Smooth muscle cell (in vitro differentiated cells): ENCODE data around the gene MYBBP1A. TPM values are rescaled to one million over a fixed set of nuclear protein-coding genes. Genes with fewer than 3 reads are reported as not detected.

Source experiments
- DNase-seq: peaks from one replicate; lab custom pipeline; 2025; ENCODE audit not compliant: unreplicated experiment; lab: John Stamatoyannopoulos, UW
- H2AFZ ChIP-seq: fragments of 200-600 bp; sonication (generic); 2 replicates; pipeline ENCODE4 v1.6.0; 2016; ENCODE audit warnings: antibody characterized with exemption, low read depth, mild to moderate bottlenecking
- H3F3A ChIP-seq: fragments of 200-600 bp; sonication (generic); 2 replicates; pipeline ENCODE4 v1.6.0; 2017; ENCODE audit warnings: antibody characterized with exemption, low read depth
- H3K27ac ChIP-seq: fragments of 200-600 bp; sonication (generic); 2 replicates; pipeline ENCODE4 v1.5.1; 2016; ENCODE audit warnings: low read depth, mild to moderate bottlenecking
- H3K27me3 ChIP-seq: fragments of 200-600 bp; sonication (generic); 2 replicates; pipeline ENCODE4 v1.6.1; 2016; ENCODE audit warnings: low read depth, mild to moderate bottlenecking
- H3K36me3 ChIP-seq: fragments of 200-600 bp; sonication (generic); 2 replicates; pipeline ENCODE4 v1.5.1; 2016; ENCODE audit warnings: low read depth
- H3K4me1 ChIP-seq: fragments of 200-600 bp; sonication (generic); 2 replicates; pipeline ENCODE4 v1.5.1; 2016; ENCODE audit warnings: low read depth
- H3K4me2 ChIP-seq: fragments of 200-600 bp; sonication (generic); 2 replicates; pipeline ENCODE4 v1.6.0; 2016; ENCODE audit warnings: mild to moderate bottlenecking
- H3K4me3 ChIP-seq: fragments of 200-600 bp; sonication (generic); 2 replicates; pipeline ENCODE4 v1.5.1; 2016; ENCODE audit warnings: mild to moderate bottlenecking
- H3K79me2 ChIP-seq: fragments of 200-600 bp; sonication (generic); 2 replicates; pipeline ENCODE4 v1.6.0; 2016; ENCODE audit warnings: low read depth, mild to moderate bottlenecking
- H3K9ac ChIP-seq: fragments of 200-600 bp; sonication (generic); 2 replicates; pipeline ENCODE4 v1.6.0; 2016; ENCODE audit warnings: low read depth
- H3K9me3 ChIP-seq: fragments of 200-600 bp; sonication (generic); replicated peaks from 2 replicates; pipeline ENCODE4 v1.5.1; 2016; ENCODE audit warnings: low read depth
- H4K20me1 ChIP-seq: fragments of 200-600 bp; sonication (generic); 2 replicates; pipeline ENCODE4 v1.6.0; 2016; ENCODE audit warnings: low read depth
- CTCF ChIP-seq: fragments of 200-600 bp; sonication (generic); IDR thresholded peaks from 2 replicates; pipeline ENCODE4 v1.5.1; 2017; ENCODE audit warnings: borderline replicate concordance, mild to moderate bottlenecking, antibody characterized with exemption; ENCODE audit not compliant: insufficient read depth, poor library complexity, severe bottlenecking
- WGBS: methylation state at CpG from one replicate; pipeline ENCODE4 v1.1.7; 2016; ENCODE audit warnings: low lambda C conversion rate; 5-methylcytosine and 5-hydroxymethylcytosine counted together
- polyA plus RNA-seq: library from polyadenylated mRNA; unstranded; fragments of >200 nt; fragmentation: Nextera tagmentation; extraction: Ambion mirVana; gene quantifications from 2 replicates; pipeline ENCODE4 v1.2.1, GENCODE V29; 2016
- total RNA-seq: library from RNA; depleted of rRNA; stranded (reverse); fragments of >200 nt; gene quantifications from 2 replicates; pipeline ENCODE4 v1.2.3, GENCODE V29; 2014

Gene MYBBP1A
- total and polyA plus RNA-seq, 2 experiments from 2014 or later = 18.1 to 33.5 TPM

GRCh38 chr17:4547118-4547906 is 7.9 kb downstream of the MYBBP1A start:
- no peaks in the 10 kb centered on the region for H3K4me1 ChIP-seq
- H3K27ac ChIP-seq = no peak overlapping the region
- H3K27me3 ChIP-seq = no peaks in the 10 kb centered on the region
- H3K9me3 ChIP-seq = no peaks in the 10 kb centered on the region
- H4K20me1 ChIP-seq = no peaks in the 10 kb centered on the region
- H3F3A ChIP-seq = no peaks in the 10 kb centered on the region
- H2AFZ ChIP-seq = no peak overlapping the region
- no peaks in the 10 kb centered on the region for H3K79me2 ChIP-seq
- H3K9ac ChIP-seq = no peak overlapping the region
- H3K4me3 ChIP-seq = no peak overlapping the region
- no peaks in the 10 kb centered on the region for H3K36me3 ChIP-seq
- WGBS = 96% methylated on average over 17 of the region's 17 CpGs
- H3K4me2 ChIP-seq = no peak overlapping the region
- TF ChIP-seq CTCF = no peak
- DNase-seq = no peak

- no peak for TF ChIP-seq CTCF
- Histone ChIP-seq H3K27ac (no peak overlapping the region), H2AFZ (no peak overlapping the region), H3K9ac (no peak overlapping the region), H3K79me2 (no peaks in the 10 kb centered on the region), H3K36me3 (no peaks in the 10 kb centered on the region), H4K20me1 (no peaks in the 10 kb centered on the region), H3K9me3 (no peaks in the 10 kb centered on the region), H3K4me1 (no peaks in the 10 kb centered on the region), H3K4me2 (no peak overlapping the region), H3K27me3 (no peaks in the 10 kb centered on the region), H3K4me3 (no peak overlapping the region), H3F3A (no peaks in the 10 kb centered on the region)
- 94% methylated on average over 29 of the region's 32 CpGs for WGBS
- no peak for DNase-seq
Observed at GRCh38 chr17:4545217-4545951, 9.8 kb downstream of the MYBBP1A start.

- H3K27ac ChIP-seq = no peak overlapping the region
- no peaks in the 10 kb centered on the region for H3K4me1 ChIP-seq
- H3K36me3 ChIP-seq = no peaks in the 10 kb centered on the region
- no peaks in the 10 kb centered on the region for H3K27me3 ChIP-seq
- H3K9ac ChIP-seq = no peak overlapping the region
- H3K9me3 ChIP-seq = no peaks in the 10 kb centered on the region
- no peaks in the 10 kb centered on the region for H4K20me1 ChIP-seq
- H3K79me2 ChIP-seq = no peaks in the 10 kb centered on the region
- H2AFZ ChIP-seq = no peak overlapping the region
- no peak for DNase-seq
- no peaks in the 10 kb centered on the region for H3F3A ChIP-seq
- no peak overlapping the region for H3K4me3 ChIP-seq
- WGBS = no CpG with 5 or more reads among the region's 18 CpGs
- no peak for TF ChIP-seq CTCF
- no peak overlapping the region for H3K4me2 ChIP-seq
Observed at GRCh38 chr17:4544951-4545216, 10.3 kb downstream of the MYBBP1A start.
